Endothelial cell of umbilical vein (primary cell): Measurements from ENCODE around the gene HLA-DPB1. TPM values are rescaled to one million over a fixed set of nuclear protein-coding genes. Genes with fewer than 3 reads are reported as not detected.
A peak's percentile ranks its signal among the peaks of the same experiment; 100 is the strongest.

Experiments used
- BruUV-seq: library from RNA; stranded (reverse); fragments of 400-500 nt; replicated peaks from 2 replicates; lab custom pipeline; 2021; lab: Mats Ljungman, UMichigan
- CTCF ChIA-PET: fragments of 300-600, 350-600 bp; sonication (Branson Sonifier 250); formaldehyde crosslinking; loops from one replicate; lab custom pipeline; 2021; ENCODE audit warnings: antibody characterized with exemption, inconsistent platforms; lab: Charles Lee
- POLR2A ChIA-PET: fragments of 300-600, 350-600 bp; sonication (Branson Sonifier 250); formaldehyde crosslinking; loops from one replicate; lab custom pipeline; 2021; ENCODE audit warnings: antibody characterized with exemption, inconsistent platforms; lab: Charles Lee
- DNase-seq: peaks from one replicate; pipeline ENCODE4 v3.0.0-alpha.2; 2011; ENCODE audit warnings: low read depth, low spot score
- FAIRE-seq: peaks from 2 replicates; lab custom pipeline; 2011; peaks lifted over from hg19 to GRCh38; lab: Jason Lieb, UNC
- H2AFZ ChIP-seq: 2 replicates; pipeline ENCODE4 v1.6.0; 2012; ENCODE audit warnings: low read depth, low read length, control low read depth, inconsistent platforms
- H3K27ac ChIP-seq: 2 replicates; pipeline ENCODE4 v1.5.1; 2011; ENCODE audit warnings: low read depth, mild to moderate bottlenecking, control low read depth, low read length, moderate library complexity; ENCODE audit not compliant: insufficient read depth
- H3K27me3 ChIP-seq, 2 experiments: 2 replicates each; pipeline versions ENCODE4 v1.6.0 to v1.6.1; 2011; ENCODE audit warnings: low read length in 2 of 2, mixed read lengths in 1 of 2; ENCODE audit not compliant: control insufficient read depth in 2 of 2, insufficient read depth in 2 of 2
- H3K36me3 ChIP-seq, 2 experiments: 2 replicates in 1 of 2; 3 replicates in 1 of 2; pipeline ENCODE4 v1.5.1; 2011; ENCODE audit warnings: low read length in 2 of 2, mild to moderate bottlenecking in 1 of 2, moderate library complexity in 1 of 2; ENCODE audit not compliant: control insufficient read depth in 2 of 2, insufficient read depth in 2 of 2; ENCODE audit errors: extremely low read depth in 1 of 2
- H3K4me1 ChIP-seq: 3 replicates; pipeline ENCODE4 v1.5.1; 2011; ENCODE audit warnings: mild to moderate bottlenecking, low read length; ENCODE audit not compliant: control insufficient read depth, insufficient read depth; ENCODE audit errors: extremely low read depth
- H3K4me2 ChIP-seq: 2 replicates; pipeline ENCODE4 v1.6.1; 2011; ENCODE audit warnings: low read length, control low read depth, mixed read lengths; ENCODE audit not compliant: insufficient read depth
- H3K4me3 ChIP-seq, 3 experiments: fragments of 200-600 bp in 1 of 3; sonication (generic), shearing (Covaris generic) in 1 of 3; replicated peaks in 1 of 3; 2 replicates each; pipeline ENCODE4 v1.5.1; 2011 to 2016; ENCODE audit warnings: control low read depth in 3 of 3, low read length in 3 of 3, mild to moderate bottlenecking in 2 of 3, inconsistent platforms in 1 of 3, low read depth in 1 of 3, moderate library complexity in 1 of 3; ENCODE audit not compliant: insufficient read depth in 1 of 3
- H3K79me2 ChIP-seq: 2 replicates; pipeline ENCODE4 v1.6.0; 2012; ENCODE audit warnings: low read length, inconsistent platforms; ENCODE audit not compliant: control insufficient read depth, insufficient read depth
- H3K9ac ChIP-seq: replicated peaks from 2 replicates; pipeline ENCODE3; 2011; ENCODE audit warnings: low read length, control low read depth; ENCODE audit not compliant: insufficient read depth; ENCODE audit errors: extremely low read depth
- H3K9me1 ChIP-seq: replicated peaks from 3 replicates; pipeline ENCODE4 v1.6.0; 2011; ENCODE audit warnings: mild to moderate bottlenecking, low read length; ENCODE audit not compliant: control insufficient read depth, insufficient read depth; ENCODE audit errors: extremely low read depth
- H3K9me3 ChIP-seq: replicated peaks from 2 replicates; pipeline ENCODE4 v1.5.1; 2012; ENCODE audit warnings: low read length, inconsistent platforms; ENCODE audit not compliant: control insufficient read depth, insufficient read depth
- H4K20me1 ChIP-seq: replicated peaks from 2 replicates; pipeline ENCODE3; 2011; ENCODE audit warnings: mild to moderate bottlenecking, low read length; ENCODE audit not compliant: control insufficient read depth, insufficient read depth; ENCODE audit errors: extremely low read depth
- EZH2 ChIP-seq: IDR thresholded peaks from 2 replicates; pipeline ENCODE4 v1.6.1; 2012; ENCODE audit warnings: borderline replicate concordance, low read depth, mild to moderate bottlenecking, moderate library complexity, low read length, inconsistent platforms; ENCODE audit not compliant: severe bottlenecking
- FOS ChIP-seq: IDR thresholded peaks from 2 replicates; pipeline ENCODE4 v1.6.1; 2011; ENCODE audit warnings: mild to moderate bottlenecking, low read length, moderate library complexity, borderline replicate concordance; ENCODE audit not compliant: insufficient read depth
- JUN ChIP-seq: IDR thresholded peaks from 2 replicates; pipeline ENCODE4 v1.6.1; 2011; ENCODE audit warnings: borderline replicate concordance, low read depth; ENCODE audit not compliant: insufficient read length, insufficient read depth
- dilution Hi-C: fragments of 300-500 bp; cut with MboI; formaldehyde crosslinking; loops from one replicate; pipeline ENCODE4 v1.15.0; 2019; ENCODE audit warnings: low sequenced_read_pairs; ENCODE audit not compliant: extremely low pct_ligation_motif_present
- intact Hi-C: fragments of 100-400 bp; cut with micrococcal nuclease; formaldehyde crosslinking; loops from one replicate; pipeline ENCODE4 v1.10.0; 2022
- polyA plus RNA-seq, 4 experiments: library from polyadenylated mRNA; depleted of rRNA in 3 of 4; stranded (reverse) in 3 of 4; unstranded in 1 of 4; fragments of >200 nt; gene quantifications; 2 replicates each; pipeline versions ENCODE4 v1.2.1 to v1.2.3, GENCODE V29; 2011 to 2012; ENCODE audit warnings: missing spikeins in 1 of 4
- total RNA-seq: library from RNA; stranded (reverse); gene quantifications from 2 replicates; pipeline ENCODE4 v1.2.3, GENCODE V29; 2021
- TF ChIP-seq, protein P1 (sequence below), 2 donors: IDR thresholded peaks; 1 replicate in 1 of 2; 2 replicates in 1 of 2; pipeline ENCODE4 v1.5.1; 2011; ENCODE audit warnings: low read length in 2 of 2, mild to moderate bottlenecking in 2 of 2, moderate library complexity in 2 of 2, control low read depth in 1 of 2, inconsistent platforms in 1 of 2, low read depth in 1 of 2; ENCODE audit not compliant: insufficient read depth in 1 of 2; ENCODE audit errors: extremely low read depth in 1 of 2
- TF ChIP-seq, protein P2 (sequence below): IDR thresholded peaks from 2 replicates; pipeline ENCODE4 v1.6.1; 2011; ENCODE audit not compliant: insufficient read depth, insufficient read length

The HLA-DPB1 gene
- total and polyA plus RNA-seq, 2 donors (not counting 3 experiments of a cell fraction or from before 2014, with no cell fraction given): 2.3 to 38.0 TPM

DNA sequence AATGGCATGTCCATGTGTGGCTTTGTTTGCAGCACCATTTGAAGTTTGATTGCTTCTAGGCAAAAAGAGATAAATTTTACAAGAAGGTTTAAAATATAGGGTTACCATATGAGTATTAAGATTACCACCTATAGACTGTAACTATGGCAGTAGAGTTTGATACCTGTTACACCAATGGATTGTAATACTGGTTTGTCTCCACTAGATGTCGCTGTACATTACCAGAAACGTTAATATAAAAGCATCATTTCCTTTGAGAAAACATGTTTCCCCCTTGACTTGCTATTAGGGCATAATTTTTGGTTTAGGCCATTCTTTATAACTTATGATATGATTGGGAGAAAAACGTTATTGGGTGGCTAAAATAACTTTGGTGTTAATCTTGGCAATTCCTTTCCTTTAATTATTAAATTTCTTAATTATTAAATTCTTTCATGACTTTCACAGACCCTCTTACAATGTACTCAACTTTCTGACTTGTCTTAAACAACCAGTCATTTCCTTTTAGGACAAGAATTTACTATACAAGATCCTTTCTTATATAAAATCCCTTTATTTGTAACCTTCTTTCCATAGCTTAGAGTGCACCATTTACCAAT, 42.8 kb downstream of the HLA-DPB1 start:
- no peak overlapping the region for H3K4me2 ChIP-seq
- CTCF ChIA-PET: interaction anchor here (1.1 to 4.6 kb wide), 6 partner anchors 11 to 129 kb away, joined by 3 to 55 read pairs (median 11); partner anchors contain the start of gene HLA-DPB1
- POLR2A ChIA-PET: no interaction called here

More for the DNA sequence above, 42.8 kb downstream of the HLA-DPB1 start:
- Histone ChIP-seq H3K27ac (no peak overlapping the region), H3K4me1 (no peaks in the 10 kb centered on the region), H3K4me3 (no peak overlapping the region), H3K36me3 (no peaks in the 10 kb centered on the region), H2AFZ (no peak overlapping the region), H3K9me3 (no peaks in the 10 kb centered on the region), H3K27me3 (peaks cover 44 to 46% of the 10 kb centered on the region in 2 experiments), H3K9ac (no peak overlapping the region), H3K79me2 (no peaks in the 10 kb centered on the region), H3K9me1 (no peaks in the 10 kb centered on the region), H4K20me1 (no peaks in the 10 kb centered on the region)
- dilution Hi-C loops (no loop called here), intact Hi-C loops (loop anchor here (1.0 kb wide), 3 partner anchors 79 to 227 kb away; no protein-coding TSS in a partner anchor)
- peak; percentile 87 for FAIRE-seq
- no TSS peak for BruUV-seq
- no peak for TF ChIP-seq FOS
- TF ChIP-seq, protein P1, sequence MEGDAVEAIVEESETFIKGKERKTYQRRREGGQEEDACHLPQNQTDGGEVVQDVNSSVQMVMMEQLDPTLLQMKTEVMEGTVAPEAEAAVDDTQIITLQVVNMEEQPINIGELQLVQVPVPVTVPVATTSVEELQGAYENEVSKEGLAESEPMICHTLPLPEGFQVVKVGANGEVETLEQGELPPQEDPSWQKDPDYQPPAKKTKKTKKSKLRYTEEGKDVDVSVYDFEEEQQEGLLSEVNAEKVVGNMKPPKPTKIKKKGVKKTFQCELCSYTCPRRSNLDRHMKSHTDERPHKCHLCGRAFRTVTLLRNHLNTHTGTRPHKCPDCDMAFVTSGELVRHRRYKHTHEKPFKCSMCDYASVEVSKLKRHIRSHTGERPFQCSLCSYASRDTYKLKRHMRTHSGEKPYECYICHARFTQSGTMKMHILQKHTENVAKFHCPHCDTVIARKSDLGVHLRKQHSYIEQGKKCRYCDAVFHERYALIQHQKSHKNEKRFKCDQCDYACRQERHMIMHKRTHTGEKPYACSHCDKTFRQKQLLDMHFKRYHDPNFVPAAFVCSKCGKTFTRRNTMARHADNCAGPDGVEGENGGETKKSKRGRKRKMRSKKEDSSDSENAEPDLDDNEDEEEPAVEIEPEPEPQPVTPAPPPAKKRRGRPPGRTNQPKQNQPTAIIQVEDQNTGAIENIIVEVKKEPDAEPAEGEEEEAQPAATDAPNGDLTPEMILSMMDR (IDR thresholded peaks at IDR 0.05; ENCODE audit: extremely low read depth in 1 of 2, insufficient read depth in 1 of 2, low read depth in 1 of 2, low read length in 2 of 2): peak; percentile 38 to 48
- TF ChIP-seq EZH2: no peak
- TF ChIP-seq JUN: no peak
- TF ChIP-seq, protein P2, sequence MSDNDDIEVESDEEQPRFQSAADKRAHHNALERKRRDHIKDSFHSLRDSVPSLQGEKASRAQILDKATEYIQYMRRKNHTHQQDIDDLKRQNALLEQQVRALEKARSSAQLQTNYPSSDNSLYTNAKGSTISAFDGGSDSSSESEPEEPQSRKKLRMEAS: no peak
- DNase-seq: peak; percentile 57
